ENCODE measurements around the gene TTC24.
A peak's percentile ranks its signal among the peaks of the same experiment; 100 is the strongest.

TTC24 gene

GRCh38 chr1:156616463-156616862 lies 36.9 kb downstream of the TTC24 start:
- DNase-seq (ENCODE audit: low read depth): peak; percentile 73
- H3K4me3 ChIP-seq (ENCODE audit: low read depth, low read length): no peak overlapping the region
- peak; percentile 35 for TF ChIP-seq CTCF (conservative IDR thresholded peaks at IDR 0.05; ENCODE audit: low read depth, low read length)

GRCh38 chr1:156618853-156619581 lies 39.5 kb downstream of the TTC24 start, which contains the start of gene HAPLN2:
Gene HAPLN2, plus strand, starts transcription at chr1:156619415. Its CDS starts 4,076 bp downstream, at chr1:156623491.
- peak; percentile 60 for TF ChIP-seq CTCF (conservative IDR thresholded peaks at IDR 0.05; ENCODE audit: low read depth, low read length)
- H3K4me3 ChIP-seq (ENCODE audit: low read depth, low read length): no peak within 1 kb of the TSS
- DNase-seq (ENCODE audit: low read depth): peak; percentile 30

- H3K4me3 ChIP-seq (ENCODE audit: low read depth, low read length): no peak overlapping the region
- DNase-seq (ENCODE audit: low read depth): no peak
- TF ChIP-seq CTCF (conservative IDR thresholded peaks at IDR 0.05; ENCODE audit: low read depth, low read length): no peak
Observed at GRCh38 chr1:156619582-156619955, 40.0 kb downstream of the TTC24 start.

- H3K4me3 ChIP-seq (ENCODE audit: low read depth, low read length): no peak overlapping the region
- DNase-seq (ENCODE audit: low read depth): no peak
- no peak for TF ChIP-seq CTCF (conservative IDR thresholded peaks at IDR 0.05; ENCODE audit: low read depth, low read length)
Observed at GRCh38 chr1:156622581-156623297, 43.2 kb downstream of the TTC24 start.

GRCh38 chr1:156623946-156624813 lies 44.7 kb downstream of the TTC24 start:
- H3K4me3 ChIP-seq (ENCODE audit: low read depth, low read length): peak overlapping the region; percentile 43

More at GRCh38 chr1:156623946-156624813, 44.7 kb downstream of the TTC24 start:
- peak; percentile 51 for DNase-seq (ENCODE audit: low read depth)
- TF ChIP-seq CTCF (conservative IDR thresholded peaks at IDR 0.05; ENCODE audit: low read depth, low read length): peak; percentile 52

Data from choroid plexus epithelial cell (primary cell).